Prostate gland (tissue), 2 donors: ENCODE results near the gene R3HDM2.
"Not testable (repeated sequence)": the region's sequence is repeated elsewhere in the genome, so short reads cannot be mapped to it uniquely, and the experiment has no call there.

Experiments used
- POLR2A ChIP-seq: fragments of 450-650 bp; IDR thresholded peaks from one replicate; pipeline ENCODE4 v1.6.1; 2016; ENCODE audit warnings: antibody characterized with exemption, mild to moderate bottlenecking
- POLR2AphosphoS5 ChIP-seq: sonication (generic); formaldehyde crosslinking; IDR thresholded peaks from one replicate; pipeline ENCODE4 v1.6.1; 2017; ENCODE audit warnings: antibody characterized with exemption
- TF ChIP-seq, protein P1 (sequence below), 4 experiments: fragments of 200-600 bp in 2 of 4; fragments of 450-650 bp in 2 of 4; sonication (generic) in 2 of 4; IDR thresholded peaks; 1 replicate in 3 of 4; 2 replicates in 1 of 4; pipeline ENCODE4 v1.5.1; 2016 to 2019; ENCODE audit warnings: antibody characterized with exemption in 4 of 4, mild to moderate bottlenecking in 2 of 4, moderate library complexity in 2 of 4

DNA sequence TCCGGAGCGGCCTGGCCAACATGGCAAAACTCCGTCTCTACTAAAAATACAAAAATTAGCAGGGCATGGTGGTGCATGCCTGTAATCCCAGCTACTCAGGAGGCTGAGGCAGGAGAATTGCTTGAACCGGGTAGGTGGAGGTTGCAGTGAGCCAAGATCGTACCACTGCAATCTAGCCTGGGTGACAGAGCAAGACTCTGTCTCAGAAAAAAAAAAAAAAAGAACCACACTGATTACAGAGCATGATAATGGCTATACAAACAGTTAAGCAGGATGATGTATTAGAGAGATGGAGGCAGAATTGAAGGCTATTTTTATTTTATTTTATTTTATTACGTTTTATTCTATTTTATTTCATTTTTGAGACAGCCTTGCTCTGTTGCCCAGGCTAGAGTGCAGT lies 13.5 kb upstream of the R3HDM2 start:
- TF ChIP-seq, protein P1, sequence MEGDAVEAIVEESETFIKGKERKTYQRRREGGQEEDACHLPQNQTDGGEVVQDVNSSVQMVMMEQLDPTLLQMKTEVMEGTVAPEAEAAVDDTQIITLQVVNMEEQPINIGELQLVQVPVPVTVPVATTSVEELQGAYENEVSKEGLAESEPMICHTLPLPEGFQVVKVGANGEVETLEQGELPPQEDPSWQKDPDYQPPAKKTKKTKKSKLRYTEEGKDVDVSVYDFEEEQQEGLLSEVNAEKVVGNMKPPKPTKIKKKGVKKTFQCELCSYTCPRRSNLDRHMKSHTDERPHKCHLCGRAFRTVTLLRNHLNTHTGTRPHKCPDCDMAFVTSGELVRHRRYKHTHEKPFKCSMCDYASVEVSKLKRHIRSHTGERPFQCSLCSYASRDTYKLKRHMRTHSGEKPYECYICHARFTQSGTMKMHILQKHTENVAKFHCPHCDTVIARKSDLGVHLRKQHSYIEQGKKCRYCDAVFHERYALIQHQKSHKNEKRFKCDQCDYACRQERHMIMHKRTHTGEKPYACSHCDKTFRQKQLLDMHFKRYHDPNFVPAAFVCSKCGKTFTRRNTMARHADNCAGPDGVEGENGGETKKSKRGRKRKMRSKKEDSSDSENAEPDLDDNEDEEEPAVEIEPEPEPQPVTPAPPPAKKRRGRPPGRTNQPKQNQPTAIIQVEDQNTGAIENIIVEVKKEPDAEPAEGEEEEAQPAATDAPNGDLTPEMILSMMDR (IDR thresholded peaks at IDR 0.05): not testable (repeated sequence)
- not testable (repeated sequence) for TF ChIP-seq POLR2A, POLR2AphosphoS5
